GM12878 (cell line): ENCODE results near the gene LY6G5B. TPM values are rescaled to one million over a fixed set of nuclear protein-coding genes. Genes with fewer than 3 reads are reported as not detected.

Experiments used
- ATAC-seq: fragments of 200-7000 bp; cut with Tn5 transposase; 3 replicates; pipeline ENCODE4 v1.9.1; 2020; ENCODE audit warnings: mild to moderate bottlenecking, moderate library complexity
- BruUV-seq: library from RNA; stranded (reverse); fragments of 400-500 nt; replicated peaks from 2 replicates; lab custom pipeline; 2021; lab: Mats Ljungman, UMichigan
- CTCF ChIA-PET: fragments of 300-600 bp; sonication (Branson Sonifier 250); formaldehyde crosslinking; extraction: SDS; loops from one replicate; lab custom pipeline; 2021; ENCODE audit warnings: inconsistent platforms; lab: Yijun Ruan, JAX
- POLR2A ChIA-PET: fragments of 350-600 bp; formaldehyde crosslinking; extraction: SDS; loops from one replicate; lab custom pipeline; 2021; ENCODE audit warnings: inconsistent platforms; lab: Charles Lee
- RAD21 ChIA-PET: fragments of 300-600 bp; sonication (Branson Sonifier 250); formaldehyde crosslinking; loops from one replicate; lab custom pipeline; 2023; ENCODE audit warnings: antibody characterized with exemption; ENCODE audit not compliant: unreplicated experiment; lab: Charles Lee
- SMC1A ChIA-PET: fragments of 300-600 bp; sonication (Branson Sonifier 250); formaldehyde crosslinking; loops from one replicate; lab custom pipeline; 2023; ENCODE audit not compliant: unreplicated experiment, uncharacterized antibody; lab: Charles Lee
- DNase-seq: peaks from one replicate; pipeline ENCODE4 v3.0.0-alpha.2; 2011; ENCODE audit warnings: low read depth, low spot score
- FAIRE-seq: peaks from 3 replicates; lab custom pipeline; 2011; peaks lifted over from hg19 to GRCh38; lab: Jason Lieb, UNC
- H2AFZ ChIP-seq: 2 replicates; pipeline ENCODE4 v1.6.0; 2011; ENCODE audit warnings: low read depth, low read length, control low read depth; ENCODE audit not compliant: control insufficient read depth
- H3K27ac ChIP-seq: 2 replicates; pipeline ENCODE4 v1.5.1; 2011; ENCODE audit warnings: control low read depth; ENCODE audit not compliant: control insufficient read depth, insufficient read depth
- H3K27me3 ChIP-seq, 2 experiments: replicated peaks in 1 of 2; 2 replicates each; pipeline versions ENCODE4 v1.6.0 to v1.6.1; 2011; ENCODE audit warnings: low read length in 1 of 2; ENCODE audit not compliant: control insufficient read depth in 2 of 2, insufficient read depth in 2 of 2
- H3K36me3 ChIP-seq, 2 experiments: 2 replicates each; pipeline ENCODE4 v1.5.1; 2011; ENCODE audit warnings: low read length in 1 of 2; ENCODE audit not compliant: control insufficient read depth in 2 of 2, insufficient read depth in 2 of 2
- H3K4me1 ChIP-seq: 2 replicates; pipeline ENCODE4 v1.6.1; 2011; ENCODE audit warnings: mild to moderate bottlenecking, low read length, moderate library complexity, mixed read lengths; ENCODE audit not compliant: control insufficient read depth, insufficient read depth
- H3K4me2 ChIP-seq: 2 replicates; pipeline ENCODE4 v1.6.0; 2011; ENCODE audit warnings: control low read depth; ENCODE audit not compliant: control insufficient read depth, insufficient read depth
- H3K4me3 ChIP-seq: fragments of 200-600 bp; sonication (generic); 2 replicates; pipeline ENCODE4 v1.5.1; 2016
- H3K79me2 ChIP-seq: 2 replicates; pipeline ENCODE4 v1.6.0; 2011; ENCODE audit warnings: low read length; ENCODE audit not compliant: control insufficient read depth, insufficient read depth
- H3K9ac ChIP-seq: 2 replicates; pipeline ENCODE4 v1.8.0; 2011; ENCODE audit warnings: low read length, control low read depth, mixed read lengths; ENCODE audit not compliant: control insufficient read depth, insufficient read depth
- H3K9me3 ChIP-seq: replicated peaks from 3 replicates; pipeline ENCODE4 v1.5.1; 2011; ENCODE audit warnings: mild to moderate bottlenecking, low read length; ENCODE audit not compliant: control insufficient read depth, insufficient read depth
- H4K20me1 ChIP-seq: 2 replicates; pipeline ENCODE4 v1.6.0; 2011; ENCODE audit not compliant: control insufficient read depth, insufficient read depth
- BHLHE40 ChIP-seq, 2 experiments: fragments of 450-650 bp in 1 of 2; IDR thresholded peaks; 2 replicates each; pipeline ENCODE4 v1.6.1; 2011 to 2017; ENCODE audit warnings: low read depth in 2 of 2, borderline replicate concordance in 1 of 2, improper control_type of control experiment in 1 of 2, low read length in 1 of 2, mild to moderate bottlenecking in 1 of 2
- CBFB ChIP-seq: IDR thresholded peaks from 2 replicates; pipeline ENCODE4 v1.6.1; 2016; ENCODE audit warnings: antibody characterized with exemption, low read depth
- CHD1 ChIP-seq: IDR thresholded peaks from 2 replicates; pipeline ENCODE4 v1.6.1; 2012; ENCODE audit warnings: low read depth, low read length, improper control_type of control experiment
- CHD2 ChIP-seq: IDR thresholded peaks from 2 replicates; pipeline ENCODE4 v1.6.1; 2011; ENCODE audit warnings: low read depth, low read length, improper control_type of control experiment, borderline replicate concordance
- CREB1 ChIP-seq: IDR thresholded peaks from 2 replicates; pipeline ENCODE4 v1.6.1; 2012; ENCODE audit warnings: low read depth, mild to moderate bottlenecking, inconsistent platforms
- EED ChIP-seq: sonication (generic); IDR thresholded peaks from 2 replicates; pipeline ENCODE4 v1.6.1; 2016; ENCODE audit warnings: antibody characterized with exemption, low read depth
- IRF3 ChIP-seq: fragments of 450-650 bp; IDR thresholded peaks from 2 replicates; pipeline ENCODE4 v1.6.1; 2014; ENCODE audit warnings: mild to moderate bottlenecking
- KAT2A ChIP-seq: conservative IDR thresholded peaks from 2 replicates; pipeline ENCODE4 v1.6.1; 2011; ENCODE audit warnings: low read depth, low read length; ENCODE audit not compliant: control insufficient read depth
- MXI1 ChIP-seq: fragments of 150-350 bp; IDR thresholded peaks from 2 replicates; pipeline ENCODE4 v1.6.1; 2011; ENCODE audit warnings: low read depth, mild to moderate bottlenecking, inconsistent platforms, low read length, improper control_type of control experiment
- NFYA ChIP-seq: IDR thresholded peaks from 2 replicates; pipeline ENCODE4 v1.6.1; 2011; ENCODE audit warnings: low read depth, mild to moderate bottlenecking, low read length, improper control_type of control experiment, borderline replicate concordance
- PML ChIP-seq: IDR thresholded peaks from 2 replicates; pipeline ENCODE4 v1.6.1; 2012; ENCODE audit warnings: low read length, inconsistent platforms
- POLR2AphosphoS5 ChIP-seq: IDR thresholded peaks from 2 replicates; pipeline ENCODE4 v1.6.1; 2011; ENCODE audit warnings: mild to moderate bottlenecking, low read length, inconsistent platforms
- STAT1 ChIP-seq: fragments of 450-650 bp; conservative IDR thresholded peaks from 2 replicates; pipeline ENCODE4 v1.6.1; 2014; ENCODE audit warnings: antibody characterized with exemption, mild to moderate bottlenecking
- TAF1 ChIP-seq: IDR thresholded peaks from 2 replicates; pipeline ENCODE4 v1.6.1; 2011; ENCODE audit warnings: mild to moderate bottlenecking, low read depth, low read length, borderline replicate concordance
- TCF12 ChIP-seq: IDR thresholded peaks from 2 replicates; pipeline ENCODE4 v1.6.1; 2011; ENCODE audit warnings: low read depth, mild to moderate bottlenecking, low read length
- YBX1 ChIP-seq: fragments of 450-650 bp; IDR thresholded peaks from 2 replicates; pipeline ENCODE4 v1.6.1; 2016; ENCODE audit warnings: antibody characterized with exemption
- ZNF207 ChIP-seq: fragments of 450-650 bp; IDR thresholded peaks from 2 replicates; pipeline ENCODE4 v1.6.1; 2014; ENCODE audit warnings: antibody characterized with exemption, mild to moderate bottlenecking, borderline replicate concordance
- ZNF384 ChIP-seq: IDR thresholded peaks from 2 replicates; pipeline ENCODE4 v1.6.1; 2012; ENCODE audit warnings: low read depth, mild to moderate bottlenecking, low read length, improper control_type of control experiment, borderline replicate concordance
- WGBS: methylation state at CpG from one replicate; pipeline ENCODE4 v1.1.6; 2016; ENCODE audit warnings: low lambda C conversion rate; ENCODE audit not compliant: insufficient replicate concordance, insufficient coverage; ENCODE audit errors: missing lambda C conversion rate; 5-methylcytosine and 5-hydroxymethylcytosine counted together
- in situ Hi-C: fragments of 300-500 bp; cut with MboI; formaldehyde crosslinking; loops from 9 replicates; pipeline ENCODE4 v1.14.3; 2018; ENCODE audit warnings: mixed read lengths
- intact Hi-C: fragments of 100-400 bp; cut with micrococcal nuclease; formaldehyde crosslinking; loops from one replicate; pipeline ENCODE4 v1.14.2; 2022; ENCODE audit not compliant: unreplicated experiment
- polyA plus RNA-seq, 11 experiments: library from polyadenylated mRNA; depleted of rRNA in 4 of 11; unstranded in 6 of 11; stranded (reverse) in 5 of 11; fragments of >200 nt; fragmentation: Nextera tagmentation in 4 of 11; fragmentation: Illumina TruSeq in 1 of 11; extraction: Ambion mirVana in 4 of 11; extraction: Trizol in 1 of 11; gene quantifications; 1 replicate in 1 of 11; 2 replicates in 10 of 11; pipeline versions ENCODE4 v1.2.1 to v1.2.3, GENCODE V29; 2011 to 2016; ENCODE audit warnings: inconsistent platforms in 2 of 11, missing spikeins in 2 of 11, low read depth in 1 of 11
- total RNA-seq, 4 experiments: library from RNA; depleted of rRNA in 3 of 4; stranded (reverse); fragments of >200 nt in 3 of 4; fragmentation: Illumina TruSeq in 1 of 4; extraction: Trizol in 1 of 4; gene quantifications; 2 replicates each; pipeline versions ENCODE4 v1.2.1 to v1.2.3, GENCODE V29; 2013 to 2021
- TF ChIP-seq, protein P1 (sequence below): IDR thresholded peaks from 2 replicates; pipeline ENCODE4 v1.6.1; 2011; ENCODE audit warnings: mild to moderate bottlenecking, low read depth, low read length, moderate library complexity; ENCODE audit not compliant: insufficient replicate concordance
- TF ChIP-seq, protein P2 (sequence below): fragments of 450-650 bp; formaldehyde crosslinking; IDR thresholded peaks from 2 replicates; pipeline ENCODE4 v1.5.0; 2022; ENCODE audit warnings: mild to moderate bottlenecking, missing genetic modification characterization

The LY6G5B gene
- total and polyA plus RNA-seq, 10 of the 15 experiments (the other 5 are each of a cell fraction or from before 2014, with no cell fraction given): 3.2 to 16.5 (median 7.5) TPM

- WGBS: 86% methylated on average over 10 of the region's 10 CpGs
- peak overlapping the region; percentile 99; the same call in 1 of the 2 replicates for H3K9ac ChIP-seq
- H3K4me1 ChIP-seq: peaks cover 2% of the 10 kb centered on the region
- H2AFZ ChIP-seq: no peak overlapping the region
- intact Hi-C loops: no loop called here
- DNase-seq (no peak), FAIRE-seq (no peak), ATAC-seq (no peak)
- no TSS peak for BruUV-seq
- peak overlapping the region; percentile 74 for H3K4me2 ChIP-seq
- ChIA-PET CTCF (interaction anchor here (0.9 to 3.0 kb wide), 14 partner anchors 10 to 210 kb away, joined by 3 to 17 read pairs (median 4); partner anchors contain the start of genes ABHD16A, ATP6V1G2, BAG6 and LST1), RAD21 (interaction anchor here (0.7 to 2.6 kb wide), 6 partner anchors 29 to 147 kb away, joined by 3 to 11 read pairs (median 4); partner anchors contain the start of genes ATP6V1G2, BAG6, NFKBIL1 and TNF), SMC1A (interaction anchor here (0.7 to 2.9 kb wide), 14 partner anchors 10 to 240 kb away, joined by 3 to 15 read pairs (median 3); partner anchors contain the start of genes BAG6, C6orf47, GPANK1 and NEU1), POLR2A (interaction anchor here (0.6 to 5.2 kb wide), 10 partner anchors 16 to 183 kb away, joined by 3 to 58 read pairs (median 3); partner anchors contain the start of genes ABHD16A, APOM, BAG6 and C6orf47)
- H3K79me2 ChIP-seq: peaks cover 39% of the 10 kb centered on the region
- peak overlapping the region; percentile 86; the same call in 1 of the 2 replicates for H3K4me3 ChIP-seq
- in situ Hi-C loops: no loop called here
- peaks cover 31 to 39% of the 10 kb centered on the region in 2 experiments for H3K36me3 ChIP-seq
- H3K27ac ChIP-seq: no peak overlapping the region
- no peaks in the 10 kb centered on the region for H3K9me3 ChIP-seq
- H3K27me3 ChIP-seq: no peaks in the 10 kb centered on the region
- peaks cover 4% of the 10 kb centered on the region; the same call in 1 of the 2 replicates for H4K20me1 ChIP-seq
- no peak for TF ChIP-seq CHD1
- TF ChIP-seq NFYA: no peak
- TF ChIP-seq STAT1: no peak
- TF ChIP-seq YBX1: no peak
- no peak for TF ChIP-seq KAT2A
- no peak for TF ChIP-seq TAF1
- no peak for TF ChIP-seq CBFB
- no peak for TF ChIP-seq ZNF384
- TF ChIP-seq, protein P1, sequence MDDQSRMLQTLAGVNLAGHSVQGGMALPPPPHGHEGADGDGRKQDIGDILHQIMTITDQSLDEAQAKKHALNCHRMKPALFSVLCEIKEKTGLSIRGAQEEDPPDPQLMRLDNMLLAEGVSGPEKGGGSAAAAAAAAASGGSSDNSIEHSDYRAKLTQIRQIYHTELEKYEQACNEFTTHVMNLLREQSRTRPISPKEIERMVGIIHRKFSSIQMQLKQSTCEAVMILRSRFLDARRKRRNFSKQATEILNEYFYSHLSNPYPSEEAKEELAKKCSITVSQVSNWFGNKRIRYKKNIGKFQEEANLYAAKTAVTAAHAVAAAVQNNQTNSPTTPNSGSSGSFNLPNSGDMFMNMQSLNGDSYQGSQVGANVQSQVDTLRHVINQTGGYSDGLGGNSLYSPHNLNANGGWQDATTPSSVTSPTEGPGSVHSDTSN: no peak
- no peak for TF ChIP-seq EED
- TF ChIP-seq ZNF207: no peak
- TF ChIP-seq CHD2: no peak
- TF ChIP-seq BHLHE40 (IDR thresholded peaks at IDR 0.05; ENCODE audit: borderline replicate concordance in 1 of 2, low read depth in 2 of 2, low read length in 1 of 2): peak; percentile 19 to 57; a peak in 2 of 4 replicates
- TF ChIP-seq IRF3: no peak
- no peak for TF ChIP-seq CREB1
- TF ChIP-seq MXI1: no peak
- TF ChIP-seq, protein P2, sequence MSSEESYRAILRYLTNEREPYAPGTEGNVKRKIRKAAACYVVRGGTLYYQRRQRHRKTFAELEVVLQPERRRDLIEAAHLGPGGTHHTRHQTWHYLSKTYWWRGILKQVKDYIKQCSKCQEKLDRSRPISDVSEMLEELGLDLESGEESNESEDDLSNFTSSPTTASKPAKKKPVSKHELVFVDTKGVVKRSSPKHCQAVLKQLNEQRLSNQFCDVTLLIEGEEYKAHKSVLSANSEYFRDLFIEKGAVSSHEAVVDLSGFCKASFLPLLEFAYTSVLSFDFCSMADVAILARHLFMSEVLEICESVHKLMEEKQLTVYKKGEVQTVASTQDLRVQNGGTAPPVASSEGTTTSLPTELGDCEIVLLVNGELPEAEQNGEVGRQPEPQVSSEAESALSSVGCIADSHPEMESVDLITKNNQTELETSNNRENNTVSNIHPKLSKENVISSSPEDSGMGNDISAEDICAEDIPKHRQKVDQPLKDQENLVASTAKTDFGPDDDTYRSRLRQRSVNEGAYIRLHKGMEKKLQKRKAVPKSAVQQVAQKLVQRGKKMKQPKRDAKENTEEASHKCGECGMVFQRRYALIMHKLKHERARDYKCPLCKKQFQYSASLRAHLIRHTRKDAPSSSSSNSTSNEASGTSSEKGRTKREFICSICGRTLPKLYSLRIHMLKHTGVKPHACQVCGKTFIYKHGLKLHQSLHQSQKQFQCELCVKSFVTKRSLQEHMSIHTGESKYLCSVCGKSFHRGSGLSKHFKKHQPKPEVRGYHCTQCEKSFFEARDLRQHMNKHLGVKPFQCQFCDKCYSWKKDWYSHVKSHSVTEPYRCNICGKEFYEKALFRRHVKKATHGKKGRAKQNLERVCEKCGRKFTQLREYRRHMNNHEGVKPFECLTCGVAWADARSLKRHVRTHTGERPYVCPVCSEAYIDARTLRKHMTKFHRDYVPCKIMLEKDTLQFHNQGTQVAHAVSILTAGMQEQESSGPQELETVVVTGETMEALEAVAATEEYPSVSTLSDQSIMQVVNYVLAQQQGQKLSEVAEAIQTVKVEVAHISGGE: no peak
- TF ChIP-seq POLR2AphosphoS5: 0 out of 2 replicates have a peak, but pooled peaks have one; percentile 24
- TF ChIP-seq TCF12: no peak
- TF ChIP-seq PML: no peak
These were observed 47.1 kb upstream of the LY6G5B start for GRCh38 chr6:31622684-31623091.
